NT2/D1 (cell line): ENCODE data around the gene PRKG1.

Experiments used
- SUZ12 ChIP-seq: IDR thresholded peaks from 2 replicates; pipeline ENCODE4 v1.6.1; 2011; ENCODE audit not compliant: insufficient read length, insufficient read depth; ENCODE audit errors: extremely low read depth
- YY1 ChIP-seq: IDR thresholded peaks from 2 replicates; pipeline ENCODE4 v1.6.1; 2011; ENCODE audit not compliant: insufficient read length, insufficient read depth
- ZNF274 ChIP-seq: IDR thresholded peaks from 2 replicates; pipeline ENCODE4 v1.6.1; 2011; ENCODE audit warnings: mild to moderate bottlenecking, low read depth, low read length

- TF ChIP-seq ZNF274 (no peak), SUZ12 (no peak), YY1 (no peak)
These were observed 668.9 kb downstream of the PRKG1 start for GRCh38 chr10:51743146-51743545.
